GM12874 (cell line): ENCODE data around the gene SP1.

Experiments used
- TF ChIP-seq, protein P1 (sequence below): IDR thresholded peaks from 2 replicates; pipeline ENCODE4 v1.5.1; 2011; ENCODE audit warnings: low read depth, mild to moderate bottlenecking, control low read depth, low read length, moderate library complexity; ENCODE audit not compliant: insufficient read depth

The SP1 gene

DNA sequence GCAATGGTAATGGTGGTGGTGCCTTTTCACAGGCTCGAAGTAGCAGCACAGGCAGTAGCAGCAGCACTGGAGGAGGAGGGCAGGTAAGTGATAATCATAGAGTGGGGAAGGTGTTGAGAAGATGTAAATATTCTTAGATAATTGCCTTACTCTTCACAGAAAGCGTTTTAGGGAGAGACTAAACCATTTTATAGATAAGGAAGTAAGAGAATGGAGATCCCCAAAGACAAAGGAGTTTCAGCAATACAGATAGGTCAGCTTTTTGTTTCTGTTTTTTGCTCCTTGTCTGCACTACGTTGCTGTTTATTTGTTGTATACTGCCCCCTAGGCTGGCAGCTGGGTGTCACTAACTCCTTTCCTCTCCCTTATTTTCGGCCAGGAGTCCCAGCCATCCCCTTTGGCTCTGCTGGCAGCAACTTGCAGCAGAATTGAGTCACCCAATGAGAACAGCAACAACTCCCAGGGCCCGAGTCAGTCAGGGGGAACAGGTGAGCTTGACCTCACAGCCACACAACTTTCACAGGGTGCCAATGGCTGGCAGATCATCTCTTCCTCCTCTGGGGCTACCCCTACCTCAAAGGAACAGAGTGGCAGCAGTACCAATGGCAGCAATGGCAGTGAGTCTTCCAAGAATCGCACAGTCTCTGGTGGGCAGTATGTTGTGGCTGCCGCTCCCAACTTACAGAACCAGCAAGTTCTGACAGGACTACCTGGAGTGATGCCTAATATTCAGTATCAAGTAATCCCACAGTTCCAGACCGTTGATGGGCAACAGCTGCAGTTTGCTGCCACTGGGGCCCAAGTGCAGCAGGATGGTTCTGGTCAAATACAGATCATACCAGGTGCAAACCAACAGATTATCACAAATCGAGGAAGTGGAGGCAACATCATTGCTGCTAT, 2.0 kb downstream of the SP1 start:
- TF ChIP-seq, protein P1, sequence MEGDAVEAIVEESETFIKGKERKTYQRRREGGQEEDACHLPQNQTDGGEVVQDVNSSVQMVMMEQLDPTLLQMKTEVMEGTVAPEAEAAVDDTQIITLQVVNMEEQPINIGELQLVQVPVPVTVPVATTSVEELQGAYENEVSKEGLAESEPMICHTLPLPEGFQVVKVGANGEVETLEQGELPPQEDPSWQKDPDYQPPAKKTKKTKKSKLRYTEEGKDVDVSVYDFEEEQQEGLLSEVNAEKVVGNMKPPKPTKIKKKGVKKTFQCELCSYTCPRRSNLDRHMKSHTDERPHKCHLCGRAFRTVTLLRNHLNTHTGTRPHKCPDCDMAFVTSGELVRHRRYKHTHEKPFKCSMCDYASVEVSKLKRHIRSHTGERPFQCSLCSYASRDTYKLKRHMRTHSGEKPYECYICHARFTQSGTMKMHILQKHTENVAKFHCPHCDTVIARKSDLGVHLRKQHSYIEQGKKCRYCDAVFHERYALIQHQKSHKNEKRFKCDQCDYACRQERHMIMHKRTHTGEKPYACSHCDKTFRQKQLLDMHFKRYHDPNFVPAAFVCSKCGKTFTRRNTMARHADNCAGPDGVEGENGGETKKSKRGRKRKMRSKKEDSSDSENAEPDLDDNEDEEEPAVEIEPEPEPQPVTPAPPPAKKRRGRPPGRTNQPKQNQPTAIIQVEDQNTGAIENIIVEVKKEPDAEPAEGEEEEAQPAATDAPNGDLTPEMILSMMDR = peak; percentile 58

DNA sequence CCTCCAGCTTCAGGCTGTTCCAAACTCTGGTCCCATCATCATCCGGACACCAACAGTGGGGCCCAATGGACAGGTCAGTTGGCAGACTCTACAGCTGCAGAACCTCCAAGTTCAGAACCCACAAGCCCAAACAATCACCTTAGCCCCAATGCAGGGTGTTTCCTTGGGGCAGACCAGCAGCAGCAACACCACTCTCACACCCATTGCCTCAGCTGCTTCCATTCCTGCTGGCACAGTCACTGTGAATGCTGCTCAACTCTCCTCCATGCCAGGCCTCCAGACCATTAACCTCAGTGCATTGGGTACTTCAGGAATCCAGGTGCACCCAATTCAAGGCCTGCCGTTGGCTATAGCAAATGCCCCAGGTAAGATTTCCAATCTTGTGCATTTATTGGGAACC, 3.3 kb downstream of the SP1 start:
- TF ChIP-seq, protein P1 = no peak

DNA sequence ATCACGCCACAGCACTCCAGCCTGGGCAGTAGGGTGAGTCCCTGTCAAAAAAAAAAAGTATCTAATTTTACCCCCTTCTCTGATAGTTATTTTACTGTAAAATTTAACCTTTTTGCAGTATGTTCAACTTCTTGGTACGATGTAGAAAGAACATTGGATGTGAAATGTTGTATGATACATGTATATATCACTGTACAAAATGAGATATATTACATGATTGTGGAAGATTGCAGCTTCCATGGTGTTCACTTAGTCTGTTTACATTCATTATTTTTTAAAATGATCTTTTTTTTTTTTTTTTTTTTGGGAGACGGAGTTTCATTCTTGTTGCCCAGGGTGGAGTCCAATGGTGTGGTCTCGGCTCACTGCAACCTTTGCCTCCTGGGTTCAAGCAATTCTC, 9.0 kb downstream of the SP1 start:
- TF ChIP-seq, protein P1 = no peak

DNA sequence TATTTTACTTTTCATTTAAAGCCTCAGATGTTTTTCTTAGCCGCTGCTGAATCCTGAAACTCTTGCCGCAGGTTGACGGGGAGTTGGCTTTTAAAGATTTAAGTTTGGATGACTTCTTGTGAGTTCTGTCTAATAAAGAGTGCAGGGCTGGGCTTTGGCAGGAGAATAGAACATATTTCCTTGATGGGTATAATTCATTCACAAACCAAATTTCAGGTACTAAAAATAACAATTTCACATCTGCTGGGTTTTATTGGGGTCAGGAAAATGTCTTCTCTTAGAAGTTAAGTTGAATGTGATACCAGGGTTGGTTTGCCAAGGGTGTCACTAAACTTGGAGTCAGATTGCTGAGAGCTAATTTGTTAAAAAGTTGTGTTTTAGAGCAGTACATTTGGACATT, 9.7 kb downstream of the SP1 start:
- TF ChIP-seq, protein P1 = no peak

DNA sequence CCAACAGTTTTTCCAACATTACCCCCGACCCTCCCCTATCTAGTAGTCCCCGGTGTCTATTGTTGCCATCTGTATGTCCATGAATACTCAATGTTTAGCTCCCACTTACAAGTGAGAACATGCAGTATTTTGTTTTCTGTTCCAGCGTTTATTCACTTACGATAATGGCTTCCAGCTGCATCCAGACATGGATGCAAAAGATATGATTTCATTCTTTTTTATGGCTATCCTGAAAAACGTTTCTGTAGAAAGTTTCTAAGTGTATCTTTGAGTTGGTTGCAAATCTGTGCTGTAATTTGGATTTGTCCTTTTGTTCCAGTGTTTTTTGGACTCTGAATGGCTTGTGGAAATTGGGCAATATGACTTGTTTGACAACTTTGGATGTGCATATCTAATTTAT, 11.7 kb downstream of the SP1 start:
- TF ChIP-seq, protein P1 = no peak

DNA sequence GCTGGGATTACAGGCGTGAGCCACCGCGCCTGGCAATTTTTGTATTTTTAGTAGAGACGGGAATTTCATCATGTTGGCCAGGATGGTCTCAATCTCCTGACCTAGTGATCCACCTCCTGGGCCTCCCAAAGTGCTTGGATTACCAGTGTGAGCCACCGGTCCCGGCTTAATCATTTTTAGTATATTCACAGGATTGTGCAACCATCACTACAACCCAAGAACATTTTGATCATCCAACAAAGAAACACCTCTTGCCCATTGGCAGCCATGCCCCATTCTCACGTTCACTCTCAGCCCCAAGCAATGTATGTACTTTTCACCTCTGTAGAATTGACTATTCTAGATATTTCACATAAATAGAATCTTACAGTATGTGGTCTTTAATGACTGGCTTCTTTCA, 19.9 kb downstream of the SP1 start:
- TF ChIP-seq, protein P1 = no peak

DNA sequence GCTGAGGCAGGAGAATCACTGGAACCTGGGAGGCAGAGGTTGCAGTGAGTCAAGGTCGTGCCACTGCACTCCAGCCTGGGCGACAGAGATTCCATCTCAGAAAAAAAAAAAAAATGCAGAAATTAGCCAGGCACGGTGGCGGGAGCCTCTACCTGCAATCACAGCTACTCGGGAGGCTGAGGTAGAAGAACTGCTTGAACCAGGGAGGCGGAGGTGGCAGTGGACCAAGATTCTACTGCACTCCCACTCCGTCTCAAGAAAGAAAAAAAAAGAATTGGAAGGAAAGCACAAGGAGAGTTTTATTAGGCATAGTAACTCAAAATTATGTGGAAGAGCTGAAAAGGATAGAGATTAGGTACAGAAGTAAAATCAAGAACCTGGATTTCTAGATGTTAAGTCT, 22.9 kb downstream of the SP1 start:
- TF ChIP-seq, protein P1 = no peak
